ENCODE measurements around the gene CKAP4. TPM values are rescaled to one million over a fixed set of nuclear protein-coding genes. Genes with fewer than 3 reads are reported as not detected.

The CKAP4 gene, protein sequence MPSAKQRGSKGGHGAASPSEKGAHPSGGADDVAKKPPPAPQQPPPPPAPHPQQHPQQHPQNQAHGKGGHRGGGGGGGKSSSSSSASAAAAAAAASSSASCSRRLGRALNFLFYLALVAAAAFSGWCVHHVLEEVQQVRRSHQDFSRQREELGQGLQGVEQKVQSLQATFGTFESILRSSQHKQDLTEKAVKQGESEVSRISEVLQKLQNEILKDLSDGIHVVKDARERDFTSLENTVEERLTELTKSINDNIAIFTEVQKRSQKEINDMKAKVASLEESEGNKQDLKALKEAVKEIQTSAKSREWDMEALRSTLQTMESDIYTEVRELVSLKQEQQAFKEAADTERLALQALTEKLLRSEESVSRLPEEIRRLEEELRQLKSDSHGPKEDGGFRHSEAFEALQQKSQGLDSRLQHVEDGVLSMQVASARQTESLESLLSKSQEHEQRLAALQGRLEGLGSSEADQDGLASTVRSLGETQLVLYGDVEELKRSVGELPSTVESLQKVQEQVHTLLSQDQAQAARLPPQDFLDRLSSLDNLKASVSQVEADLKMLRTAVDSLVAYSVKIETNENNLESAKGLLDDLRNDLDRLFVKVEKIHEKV
- total RNA-seq, result 193 and 257 TPM in 2 replicates

DNA sequence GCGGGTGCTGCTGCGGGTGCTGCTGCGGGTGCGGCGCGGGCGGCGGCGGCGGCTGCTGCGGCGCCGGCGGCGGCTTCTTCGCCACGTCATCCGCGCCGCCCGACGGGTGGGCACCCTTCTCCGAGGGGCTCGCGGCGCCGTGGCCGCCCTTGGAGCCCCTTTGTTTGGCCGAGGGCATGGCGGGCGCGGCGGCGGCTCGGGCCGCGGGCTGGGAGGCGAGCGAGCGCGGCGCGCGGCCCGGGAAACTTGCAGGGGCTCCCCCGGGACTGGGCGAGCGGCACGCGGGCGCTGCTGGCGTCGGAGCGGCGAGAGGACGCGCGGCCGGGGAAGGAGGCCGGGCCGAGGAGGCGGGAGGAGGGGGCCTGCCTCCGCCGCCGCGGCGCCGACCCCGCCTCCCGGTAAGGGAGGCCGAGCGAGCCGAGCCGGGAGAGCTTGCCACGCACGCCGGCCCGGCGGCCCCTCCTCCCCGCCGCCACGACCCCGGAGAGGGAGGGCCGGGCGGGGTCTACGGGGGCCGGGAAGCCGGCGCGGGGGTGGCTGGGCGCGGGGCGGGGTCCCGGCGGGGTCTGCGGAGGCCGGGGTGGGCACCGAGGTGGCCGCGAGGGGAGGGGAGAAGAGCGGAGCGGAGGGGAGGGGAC, at the start of gene CKAP4:
Gene CKAP4, minus strand, starts transcription at position 347 of the 638 bp plus-strand sequence. Its CDS starts 169 bp downstream, at position 178.

Small RNAs within 50 kb of the gene (small RNA-seq; reads per million reads assigned to genes)
- gene RNU7-94P, result not detected

Other genes starting within 250 kb of the CKAP4 start
- gene NUAK1, start 109.1 kb downstream of the CKAP4 start, total RNA-seq, result 5.7 and 6.3 TPM in 2 replicates
- 54.2 and 65.3 TPM in 2 replicates for gene TCP11L2, start 54.7 kb upstream of the CKAP4 start, total RNA-seq
- gene POLR3B, start 109.7 kb upstream of the CKAP4 start, total RNA-seq, result 12.8 and 13.2 TPM in 2 replicates

Measured in articular chondrocyte of knee joint (primary cell).